Measurements from ENCODE around the gene FADS6. TPM values are rescaled to one million over a fixed set of nuclear protein-coding genes. Genes with fewer than 3 reads are reported as not detected.

The FADS6 gene
- total and polyA plus RNA-seq, 3 experiments from 2014 or later, result not detected

DNA sequence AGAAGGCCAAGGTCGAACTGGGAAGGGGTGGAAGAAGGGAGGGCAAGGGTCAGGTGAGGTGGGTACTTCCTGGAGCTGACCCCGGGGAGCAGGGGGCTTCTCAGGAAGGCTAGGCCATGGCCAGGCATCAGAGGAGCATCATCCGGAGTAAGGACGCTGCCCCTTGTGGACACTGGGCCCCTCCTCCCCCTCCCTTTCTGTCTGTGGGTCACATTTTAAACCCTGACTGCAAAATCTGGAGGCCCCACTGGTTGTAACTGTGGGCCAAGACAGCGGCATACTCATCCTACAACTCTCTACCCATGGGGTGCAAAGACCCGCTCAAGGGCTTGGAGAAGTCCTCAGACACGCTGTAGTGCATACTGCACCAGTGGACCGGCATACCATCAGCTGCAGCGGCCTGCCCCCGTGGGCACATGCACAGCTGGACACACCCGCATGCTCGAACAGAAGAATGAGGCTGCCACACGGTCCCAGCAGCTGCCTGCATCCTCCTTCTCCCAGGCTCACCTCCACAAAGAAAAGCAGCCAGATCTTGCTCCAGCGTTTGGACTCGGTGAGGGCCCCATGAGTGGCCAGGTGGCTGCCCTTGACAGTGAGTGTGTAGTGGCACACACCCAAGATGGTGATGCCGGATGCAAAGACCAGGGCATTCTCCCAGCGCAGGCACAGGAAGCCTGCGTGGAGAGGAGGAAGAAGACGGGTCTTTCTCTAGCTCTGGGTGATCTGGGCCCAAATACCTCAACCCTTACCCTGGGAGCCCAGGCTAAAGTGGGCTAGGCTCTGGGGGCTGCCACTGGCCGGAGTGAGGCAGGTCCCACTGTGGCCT is 1.2 kb downstream of the FADS6 start:
- Mint-ChIP-seq H3K4me1 (peaks cover 3 to 6% (median 4%) of the 10 kb centered on the region in 3 donors), H3K4me3 (no peak overlapping the region), H3K27me3 (peaks cover 39 to 48% of the 10 kb centered on the region in 2 donors), H3K36me3 (no peaks in the 10 kb centered on the region), H3K27ac (no peak overlapping the region), H3K9me3 (peaks cover 0 to 4% (median 0%) of the 10 kb centered on the region in 5 donors)
- ChIA-PET POLR2A (no interaction called here), CTCF (no interaction called here)
- Histone ChIP-seq H3K4me3 (ENCODE audit: low read length) (no peak overlapping the region), H3K9me3 (ENCODE audit: low read length) (no peaks in the 10 kb centered on the region), H3K36me3 (ENCODE audit: insufficient read depth, low read length) (no peaks in the 10 kb centered on the region), H3K4me1 (ENCODE audit: insufficient read depth, low read length) (no peaks in the 10 kb centered on the region), H3K27ac (ENCODE audit: low read depth, low read length) (no peak overlapping the region), H3K27me3 (ENCODE audit: insufficient read depth, low read length, poor library complexity, severe bottlenecking) (peaks cover 22% of the 10 kb centered on the region)
- DNase-seq, result no peak

DNA sequence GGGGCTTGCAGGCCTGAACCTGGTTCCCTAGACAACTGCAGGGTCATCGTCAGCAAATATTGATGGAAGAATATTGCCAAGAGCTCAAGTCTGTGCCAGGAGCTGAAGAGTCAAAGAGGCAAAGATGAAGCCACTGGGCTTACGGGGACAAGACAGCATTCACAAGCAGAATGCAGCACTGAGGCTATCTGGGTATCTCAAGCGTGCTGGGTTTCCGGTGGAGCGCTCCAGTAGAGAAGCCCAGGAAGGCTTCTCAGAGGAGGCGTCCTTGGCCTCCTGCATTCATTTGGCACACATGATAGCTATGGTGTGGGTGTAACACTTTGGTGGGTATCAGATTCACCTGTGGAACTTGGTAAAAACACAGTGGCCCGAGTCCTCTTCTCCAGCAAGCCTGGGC is 2.9 kb downstream of the FADS6 start:
- H3K4me3 Mint-ChIP-seq, result peak overlapping the region in 1 of 7 donors; percentile 44
- ChIA-PET CTCF (no interaction called here), POLR2A (no interaction called here)
- Histone ChIP-seq H3K9me3 (ENCODE audit: low read length) (no peaks in the 10 kb centered on the region), H3K27ac (ENCODE audit: low read depth, low read length) (no peak overlapping the region), H3K27me3 (ENCODE audit: insufficient read depth, low read length, poor library complexity, severe bottlenecking) (peaks cover 22% of the 10 kb centered on the region), H3K36me3 (ENCODE audit: insufficient read depth, low read length) (no peaks in the 10 kb centered on the region), H3K4me3 (ENCODE audit: low read length) (no peak overlapping the region), H3K4me1 (ENCODE audit: insufficient read depth, low read length) (no peaks in the 10 kb centered on the region)
- H3K27me3 Mint-ChIP-seq, result peaks cover 31 to 44% of the 10 kb centered on the region in 2 donors
- DNase-seq, result no peak
- H3K9me3 Mint-ChIP-seq, result peaks cover 0 to 4% (median 0%) of the 10 kb centered on the region in 5 donors
- H3K4me1 Mint-ChIP-seq, result peaks cover 3 to 6% (median 4%) of the 10 kb centered on the region in 3 donors
- no peak overlapping the region for H3K27ac Mint-ChIP-seq
- H3K36me3 Mint-ChIP-seq, result peaks cover 0 to 3% (median 0%) of the 10 kb centered on the region in 3 donors

DNA sequence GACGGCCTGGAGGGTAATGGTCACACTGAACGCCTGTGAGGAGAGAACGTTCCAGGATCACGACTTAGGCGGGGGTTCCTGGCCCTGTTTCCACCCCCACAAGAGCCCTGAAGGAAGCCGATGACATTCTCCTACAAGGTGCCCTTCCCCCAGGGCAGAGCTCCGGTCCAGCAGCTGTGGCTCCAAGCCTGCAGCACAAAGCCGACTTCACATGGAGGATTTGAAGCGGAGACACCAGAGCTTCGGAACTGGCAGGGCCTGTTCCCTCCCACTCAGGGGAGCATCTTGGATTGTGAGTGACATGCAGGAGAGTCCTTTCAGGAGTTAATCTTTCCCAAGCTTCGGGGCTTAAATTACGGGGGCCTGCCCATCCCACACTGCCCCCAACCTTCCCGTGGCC is 5.0 kb downstream of the FADS6 start:
- Mint-ChIP-seq H3K4me1 (peaks cover 0 to 3% (median 0%) of the 10 kb centered on the region in 3 donors), H3K36me3 (peaks cover 0 to 3% (median 0%) of the 10 kb centered on the region in 3 donors)

DNA sequence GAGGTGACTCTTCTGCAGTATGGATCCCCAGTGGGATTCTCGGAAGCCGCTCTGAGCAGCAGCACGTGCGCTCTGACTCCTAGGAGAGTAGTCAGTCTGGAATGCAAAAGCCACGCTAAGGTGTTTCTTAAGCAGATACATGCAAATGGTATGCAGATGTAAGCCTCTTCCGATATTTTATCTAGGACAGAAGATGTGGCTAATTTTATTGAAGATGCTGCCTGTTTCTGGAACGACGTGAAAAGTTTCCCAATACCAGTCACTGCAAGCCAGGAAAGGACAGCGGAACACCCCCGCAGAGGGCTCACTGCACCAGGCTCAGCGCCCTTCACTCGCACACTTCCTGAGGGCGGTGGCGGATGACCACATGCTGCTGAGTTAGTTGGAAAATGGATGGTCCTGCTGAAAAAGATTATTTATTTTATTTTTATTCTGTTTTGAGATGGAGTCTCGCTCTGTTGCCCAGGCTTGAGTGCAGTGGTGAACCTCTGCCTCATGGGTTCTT is 10.1 kb downstream of the FADS6 start:
- H3K9me3 Mint-ChIP-seq, result peaks cover 0 to 2% (median 0%) of the 10 kb centered on the region in 5 donors
- H3K9me3 ChIP-seq (ENCODE audit: low read length), result no peaks in the 10 kb centered on the region
- H3K27ac Mint-ChIP-seq, result no peak overlapping the region
- H3K4me3 Mint-ChIP-seq, result no peak overlapping the region
- POLR2A ChIA-PET, result no interaction called here
- H3K4me1 ChIP-seq (ENCODE audit: insufficient read depth, low read length), result no peaks in the 10 kb centered on the region
- H3K27me3 ChIP-seq (ENCODE audit: insufficient read depth, low read length, poor library complexity, severe bottlenecking), result no peaks in the 10 kb centered on the region
- H3K4me1 Mint-ChIP-seq, result no peaks in the 10 kb centered on the region
- H3K4me3 ChIP-seq (ENCODE audit: low read length), result no peak overlapping the region
- no peak for DNase-seq
- no peak overlapping the region for H3K27ac ChIP-seq (ENCODE audit: low read depth, low read length)
- no peaks in the 10 kb centered on the region for H3K36me3 ChIP-seq (ENCODE audit: insufficient read depth, low read length)
- CTCF ChIA-PET, result no interaction called here
- H3K36me3 Mint-ChIP-seq, result peaks cover 0 to 3% (median 0%) of the 10 kb centered on the region in 3 donors
- H3K27me3 Mint-ChIP-seq, result peaks cover 12 to 36% of the 10 kb centered on the region in 2 donors

More for the DNA sequence above, 5.0 kb downstream of the FADS6 start:
- Histone ChIP-seq H3K9me3 (ENCODE audit: low read length) (no peaks in the 10 kb centered on the region), H3K27me3 (ENCODE audit: insufficient read depth, low read length, poor library complexity, severe bottlenecking) (peaks cover 13% of the 10 kb centered on the region), H3K4me1 (ENCODE audit: insufficient read depth, low read length) (no peaks in the 10 kb centered on the region), H3K36me3 (ENCODE audit: insufficient read depth, low read length) (no peaks in the 10 kb centered on the region), H3K27ac (ENCODE audit: low read depth, low read length) (no peak overlapping the region), H3K4me3 (ENCODE audit: low read length) (no peak overlapping the region)
- Mint-ChIP-seq H3K9me3 (peaks cover 0 to 2% (median 0%) of the 10 kb centered on the region in 5 donors), H3K4me3 (no peak overlapping the region), H3K27me3 (peaks cover 22 to 42% of the 10 kb centered on the region in 2 donors), H3K27ac (no peak overlapping the region)
- CTCF ChIA-PET, result interaction anchor here (1.3 kb wide), 1 partner anchor 15 kb away, joined by 4 read pairs; no protein-coding TSS in a partner anchor
- POLR2A ChIA-PET, result no interaction called here
- DNase-seq, result no peak

DNA sequence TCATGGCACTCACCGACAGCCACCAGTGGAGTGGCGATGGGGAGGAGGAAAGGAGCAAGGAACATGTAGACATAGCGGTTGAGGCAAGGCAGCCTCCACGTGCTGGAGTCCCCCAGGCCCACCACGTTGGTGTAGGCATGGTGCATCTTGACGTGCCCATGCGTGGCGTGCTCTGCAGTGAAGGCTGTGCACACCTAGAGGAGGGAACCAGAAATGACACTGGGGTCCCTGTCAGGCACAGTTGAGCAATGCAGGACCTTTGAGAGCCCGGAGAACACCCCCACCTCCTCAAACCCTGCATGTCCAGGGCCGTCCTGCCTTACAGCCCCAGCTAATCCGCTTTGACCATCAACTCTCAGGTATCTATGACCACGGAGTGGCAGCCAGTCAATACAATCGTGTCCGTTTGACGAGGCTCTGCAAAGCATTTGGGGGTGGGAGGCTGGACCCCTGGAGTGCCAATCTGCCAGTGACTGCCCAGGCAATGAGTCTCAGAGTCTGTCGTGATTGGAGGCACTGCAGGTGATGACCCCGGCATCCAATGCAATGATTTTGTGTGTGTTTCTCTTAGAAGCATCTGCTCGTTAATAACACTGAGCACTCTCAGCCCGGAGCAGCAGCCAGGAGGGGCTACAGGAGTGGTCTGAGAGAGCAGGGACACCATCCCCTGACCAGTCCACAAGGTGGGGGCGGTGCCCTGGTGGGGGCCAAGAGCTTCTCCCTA is 10.8 kb downstream of the FADS6 start:
- Histone ChIP-seq H3K36me3 (ENCODE audit: insufficient read depth, low read length) (no peaks in the 10 kb centered on the region), H3K4me3 (ENCODE audit: low read length) (no peak overlapping the region), H3K9me3 (ENCODE audit: low read length) (no peaks in the 10 kb centered on the region), H3K27ac (ENCODE audit: low read depth, low read length) (no peak overlapping the region), H3K4me1 (ENCODE audit: insufficient read depth, low read length) (no peaks in the 10 kb centered on the region), H3K27me3 (ENCODE audit: insufficient read depth, low read length, poor library complexity, severe bottlenecking) (no peaks in the 10 kb centered on the region)
- DNase-seq, result peak in 1 of 5 donors; percentile 31
- H3K36me3 Mint-ChIP-seq, result peaks cover 0 to 3% (median 0%) of the 10 kb centered on the region in 3 donors
- POLR2A ChIA-PET, result no interaction called here
- peaks cover 0 to 2% (median 0%) of the 10 kb centered on the region in 5 donors for H3K9me3 Mint-ChIP-seq
- peaks cover 12 to 36% of the 10 kb centered on the region in 2 donors for H3K27me3 Mint-ChIP-seq
- no peak overlapping the region for H3K27ac Mint-ChIP-seq
- no peaks in the 10 kb centered on the region for H3K4me1 Mint-ChIP-seq
- H3K4me3 Mint-ChIP-seq, result no peak overlapping the region
- CTCF ChIA-PET, result no interaction called here

DNA sequence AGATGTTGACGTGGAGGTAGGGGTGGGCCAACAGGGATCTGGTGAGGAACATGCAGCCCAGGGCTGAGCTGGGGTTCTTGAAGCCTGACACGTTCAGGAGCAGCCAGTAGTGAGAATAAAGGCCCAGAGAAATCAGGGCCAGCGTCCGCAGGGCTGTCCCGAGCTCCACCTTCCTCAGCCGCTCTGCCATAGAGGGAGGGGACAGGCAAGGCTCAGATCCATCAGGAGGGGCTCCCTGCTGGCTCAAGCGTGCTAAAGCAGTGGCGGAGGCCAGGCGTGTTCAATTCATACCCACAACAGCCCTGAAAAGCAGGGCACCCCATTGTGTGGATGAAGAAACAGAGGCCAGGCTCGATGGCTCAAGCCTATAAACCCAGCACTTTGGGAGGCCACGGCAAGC is 12.4 kb downstream of the FADS6 start:
- no peaks in the 10 kb centered on the region for H3K4me1 ChIP-seq (ENCODE audit: insufficient read depth, low read length)
- ChIA-PET CTCF (no interaction called here), POLR2A (no interaction called here)
- Mint-ChIP-seq H3K27ac (no peak overlapping the region), H3K27me3 (peaks cover 10 to 27% of the 10 kb centered on the region in 2 donors), H3K9me3 (peaks cover 0 to 2% (median 0%) of the 10 kb centered on the region in 5 donors), H3K36me3 (no peaks in the 10 kb centered on the region), H3K4me1 (no peaks in the 10 kb centered on the region), H3K4me3 (no peak overlapping the region)
- no peaks in the 10 kb centered on the region for H3K27me3 ChIP-seq (ENCODE audit: insufficient read depth, low read length, poor library complexity, severe bottlenecking)
- H3K27ac ChIP-seq (ENCODE audit: low read depth, low read length), result no peak overlapping the region
- H3K9me3 ChIP-seq (ENCODE audit: low read length), result no peaks in the 10 kb centered on the region
- no peaks in the 10 kb centered on the region for H3K36me3 ChIP-seq (ENCODE audit: insufficient read depth, low read length)
- no peak overlapping the region for H3K4me3 ChIP-seq (ENCODE audit: low read length)
- DNase-seq, result no peak

DNA sequence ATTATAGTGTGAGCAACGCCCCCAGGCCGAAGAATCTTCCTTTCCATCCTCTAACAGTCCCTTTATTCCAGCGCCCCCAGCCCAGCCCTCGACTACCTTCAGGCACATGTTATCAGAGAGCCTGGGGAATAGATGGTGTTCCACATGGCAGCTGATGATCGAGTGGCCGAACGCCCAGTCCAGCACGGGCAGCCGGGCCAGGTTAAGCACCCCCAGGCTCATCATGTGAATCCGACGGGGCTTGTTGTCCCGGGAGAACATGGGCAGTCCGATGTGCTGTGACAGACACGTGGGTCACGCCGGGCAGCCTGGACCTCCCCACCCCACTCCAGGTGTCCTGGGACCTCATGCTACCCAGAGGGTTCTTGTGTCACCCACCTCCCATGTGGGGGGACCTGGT is 14.1 kb downstream of the FADS6 start:
- Mint-ChIP-seq H3K36me3 (no peaks in the 10 kb centered on the region), H3K27me3 (peaks cover 7 to 15% of the 10 kb centered on the region in 2 donors), H3K27ac (no peak overlapping the region), H3K9me3 (peaks cover 0 to 2% (median 0%) of the 10 kb centered on the region in 5 donors), H3K4me1 (no peaks in the 10 kb centered on the region), H3K4me3 (no peak overlapping the region)
- POLR2A ChIA-PET, result interaction anchor here (0.7 kb wide), 1 partner anchor 381 kb away, joined by 5 read pairs; no protein-coding TSS in a partner anchor
- Histone ChIP-seq H3K9me3 (ENCODE audit: low read length) (no peaks in the 10 kb centered on the region), H3K27ac (ENCODE audit: low read depth, low read length) (no peak overlapping the region), H3K27me3 (ENCODE audit: insufficient read depth, low read length, poor library complexity, severe bottlenecking) (no peaks in the 10 kb centered on the region), H3K4me3 (ENCODE audit: low read length) (no peak overlapping the region), H3K36me3 (ENCODE audit: insufficient read depth, low read length) (no peaks in the 10 kb centered on the region), H3K4me1 (ENCODE audit: insufficient read depth, low read length) (no peaks in the 10 kb centered on the region)
- DNase-seq, result no peak
- CTCF ChIA-PET, result no interaction called here

DNA sequence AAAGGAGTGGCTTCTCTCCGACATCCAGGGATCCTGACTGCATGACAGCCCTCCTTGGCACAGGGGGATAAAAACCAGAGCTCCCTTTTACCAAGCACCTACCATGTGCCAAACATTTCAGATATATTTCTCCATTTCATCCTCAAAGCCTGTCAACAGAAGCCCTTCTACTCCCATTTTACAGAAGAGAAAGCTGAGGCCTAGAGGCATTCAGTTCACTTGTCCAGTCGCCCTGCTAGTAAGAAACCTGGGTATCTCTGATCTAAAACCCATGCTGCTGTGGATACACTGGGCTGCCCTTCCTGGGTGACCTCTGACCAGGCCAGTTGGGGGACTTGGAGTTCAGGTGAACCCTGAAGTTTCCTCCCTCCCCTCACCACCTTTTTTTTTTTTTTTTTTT is 14.8 kb downstream of the FADS6 start:
- ChIA-PET CTCF (interaction anchor here (1.2 kb wide), 1 partner anchor 10 kb away, joined by 4 read pairs; no protein-coding TSS in a partner anchor), POLR2A (interaction anchor here (0.7 kb wide), 1 partner anchor 382 kb away, joined by 5 read pairs; no protein-coding TSS in a partner anchor)
- no peaks in the 10 kb centered on the region for H3K36me3 Mint-ChIP-seq
- peaks cover 4 to 10% of the 10 kb centered on the region in 2 donors for H3K27me3 Mint-ChIP-seq
- H3K4me3 ChIP-seq (ENCODE audit: low read length), result no peak overlapping the region
- no peaks in the 10 kb centered on the region for H3K36me3 ChIP-seq (ENCODE audit: insufficient read depth, low read length)
- DNase-seq, result no peak
- H3K27me3 ChIP-seq (ENCODE audit: insufficient read depth, low read length, poor library complexity, severe bottlenecking), result no peaks in the 10 kb centered on the region
- H3K4me3 Mint-ChIP-seq, result no peak overlapping the region
- H3K4me1 Mint-ChIP-seq, result peaks cover 4% of the 10 kb centered on the region in 3 donors
- no peak overlapping the region for H3K27ac ChIP-seq (ENCODE audit: low read depth, low read length)
- peaks cover 0 to 2% (median 0%) of the 10 kb centered on the region in 5 donors for H3K9me3 Mint-ChIP-seq
- H3K4me1 ChIP-seq (ENCODE audit: insufficient read depth, low read length), result no peaks in the 10 kb centered on the region
- no peaks in the 10 kb centered on the region for H3K9me3 ChIP-seq (ENCODE audit: low read length)
- peak overlapping the region in 2 of 8 donors; percentile 35 to 54 for H3K27ac Mint-ChIP-seq
